Gastrocnemius medialis (tissue), 4 donors: Measurements from ENCODE around the gene POLD3.

Experiments
- CTCF ChIP-seq, 5 experiments: fragments of 450-650 bp in 3 of 5; fragments of 200-600 bp in 2 of 5; sonication (generic) in 2 of 5; IDR thresholded peaks in 4 of 5; conservative IDR thresholded peaks in 1 of 5; 1 replicate in 4 of 5; 2 replicates in 1 of 5; pipeline ENCODE4 v1.5.1; 2016 to 2019; ENCODE audit warnings: antibody characterized with exemption in 5 of 5, mild to moderate bottlenecking in 3 of 5, moderate library complexity in 3 of 5
- POLR2A ChIP-seq, 2 donors: fragments of 450-650 bp; IDR thresholded peaks; one replicate each; pipeline ENCODE4 v1.6.1; 2017; ENCODE audit warnings: antibody characterized with exemption in 2 of 2, mild to moderate bottlenecking in 2 of 2, moderate library complexity in 2 of 2

- TF ChIP-seq POLR2A (IDR thresholded peaks at IDR 0.05): no peak
- TF ChIP-seq CTCF (IDR thresholded peaks at IDR 0.05 in 4 of 5, conservative IDR thresholded peaks at IDR 0.05 in 1 of 5): no peak
These were observed 16.4 kb upstream of the POLD3 start for GRCh38 chr11:74575999-74576398.
